Stimulated activated CD4-positive, alpha-beta T cell treated with anti-CD3 and anti-CD28 coated beads, Interleukin-15, amount 100 ng/mL, for 48 hours (primary cell): Measurements from ENCODE around the gene AP1M2.
A peak's percentile ranks its signal among the peaks of the same experiment; 100 is the strongest.
"Not testable (repeated sequence)": the region's sequence is repeated elsewhere in the genome, so short reads cannot be mapped to it uniquely, and the experiment has no call there.

Experiments used
- DNase-seq, 2 donors: peaks; one replicate each; pipeline ENCODE4 v3.0.0-alpha.2; 2020; ENCODE audit warnings: low read depth in 2 of 2

Gene AP1M2

DNA sequence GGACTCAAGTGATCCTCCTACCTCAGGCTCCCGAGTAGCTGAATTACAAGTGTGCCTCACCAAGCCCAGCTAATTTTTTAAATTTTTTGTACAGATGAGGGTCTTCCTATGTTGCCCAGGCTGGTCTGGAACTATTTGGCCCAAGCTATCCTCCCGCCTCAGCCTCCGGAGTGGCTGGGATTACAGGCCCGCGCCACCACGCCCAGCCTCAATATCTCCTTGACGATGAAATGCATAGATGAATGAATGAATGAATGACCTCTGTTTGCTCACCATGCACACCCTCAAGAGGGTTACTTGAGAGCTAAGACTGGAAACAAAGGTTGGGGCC is 14.9 kb upstream of the AP1M2 start:
- DNase-seq = no peak

DNA sequence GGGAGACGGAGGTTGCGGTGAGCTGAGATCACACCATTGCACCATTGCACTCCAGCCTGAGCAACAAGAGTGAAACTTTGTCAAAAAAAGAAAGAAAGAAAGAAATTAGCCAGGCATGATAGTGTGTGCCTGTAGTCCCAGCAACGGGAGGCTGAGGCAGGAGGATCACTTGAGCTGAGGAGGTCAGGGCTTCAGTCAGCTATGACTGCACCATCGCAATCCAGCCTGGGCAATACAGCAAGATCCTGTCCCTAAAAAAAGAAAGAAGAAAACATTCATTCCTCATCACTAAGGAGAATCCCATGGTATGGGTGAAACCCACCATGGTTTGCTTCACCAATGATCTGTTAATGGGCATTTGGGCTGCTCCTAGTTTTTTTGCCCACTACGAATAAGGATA is 13.0 kb upstream of the AP1M2 start:
- DNase-seq = no peak

DNA sequence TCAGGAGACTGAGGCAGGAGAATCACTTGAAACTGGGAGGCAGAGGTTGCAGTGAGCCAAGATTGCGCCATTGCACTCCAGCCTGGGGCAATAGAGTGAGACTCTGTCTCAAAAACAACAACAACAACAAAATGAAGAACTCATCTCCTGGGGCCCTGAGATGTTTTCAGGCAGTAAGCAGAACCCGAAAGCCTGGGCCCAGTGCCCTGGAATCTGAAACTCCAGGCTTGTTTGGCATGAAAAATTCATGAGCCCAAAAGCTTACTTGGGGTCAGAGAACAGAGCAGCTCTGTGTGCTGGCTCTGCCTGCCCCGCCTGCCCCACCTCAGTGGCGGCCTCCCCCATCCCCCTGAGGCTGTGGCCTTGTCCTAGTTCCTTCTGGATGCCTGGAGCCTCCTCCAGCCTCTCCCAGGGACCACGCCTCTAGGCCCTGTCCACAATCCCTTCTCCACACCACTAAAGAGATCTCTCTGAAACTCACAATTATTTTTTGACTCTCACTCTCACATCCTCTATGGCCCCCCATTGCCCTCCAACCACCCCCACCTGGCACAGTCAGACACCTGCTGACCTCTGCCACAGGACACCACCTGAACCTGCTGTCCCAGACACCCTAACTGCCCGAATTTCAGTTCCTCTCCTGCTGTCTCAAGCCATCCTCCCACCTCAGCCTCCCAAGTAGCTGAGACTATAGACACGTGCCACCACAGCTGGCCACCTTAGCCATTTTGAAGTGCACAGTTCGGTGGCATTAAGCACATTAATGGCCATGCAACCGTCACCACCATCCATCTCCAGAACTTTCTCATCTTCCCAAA is 6.9 kb upstream of the AP1M2 start:
- no peak for DNase-seq

DNA sequence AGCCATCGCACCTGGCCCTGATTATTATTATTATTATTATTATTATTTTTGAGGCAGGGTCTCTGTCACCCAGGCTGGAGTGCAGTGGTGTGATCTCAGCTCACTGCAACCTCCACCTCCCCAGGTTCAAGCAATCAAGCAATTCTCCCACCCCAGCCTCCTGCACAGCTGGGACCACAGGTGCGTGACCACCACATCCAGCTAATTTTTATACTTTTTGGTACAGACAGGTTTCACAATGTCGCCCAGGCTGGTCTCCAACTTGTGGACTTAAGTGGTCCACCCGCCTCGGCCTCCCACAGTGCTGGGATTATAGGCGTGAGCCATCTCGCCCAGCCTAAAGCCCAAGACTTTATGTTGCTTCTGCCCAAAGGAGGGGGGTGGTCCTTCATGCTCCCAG is 6.0 kb upstream of the AP1M2 start:
- DNase-seq = no peak

DNA sequence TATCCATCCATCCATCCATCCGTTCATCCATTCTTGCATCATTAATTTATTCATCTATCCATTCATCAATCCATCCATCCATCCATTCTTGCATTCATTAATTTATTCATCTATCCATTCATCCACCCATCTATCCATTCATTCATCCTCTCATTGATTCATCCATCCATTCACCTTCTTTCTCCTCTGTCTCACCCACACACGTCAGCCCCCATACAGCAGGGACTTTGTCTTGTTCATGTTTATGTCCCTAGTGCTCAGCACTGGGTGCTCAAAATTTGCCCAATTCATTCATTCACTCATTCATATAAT is 683 bp upstream of the AP1M2 start:
- DNase-seq = no peak

DNA sequence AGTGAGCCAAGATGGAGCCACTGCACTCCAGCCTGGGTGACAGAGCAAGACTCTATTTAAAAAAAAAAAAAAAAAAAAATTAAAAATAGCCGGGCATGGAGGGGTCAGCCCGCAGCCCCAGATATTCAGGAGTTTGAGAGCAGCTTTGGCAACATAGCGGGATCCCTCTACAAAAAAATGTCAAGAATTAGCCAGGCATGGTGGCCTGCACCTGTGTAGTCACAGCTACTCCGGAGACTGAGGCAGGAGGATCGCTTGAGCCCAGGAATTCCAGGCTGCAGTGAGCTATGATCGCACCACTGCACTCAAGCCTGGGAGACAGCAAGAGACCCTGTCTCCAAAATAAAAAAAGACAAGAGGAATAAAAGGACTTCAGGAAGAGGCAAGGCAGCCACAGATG is 716 bp downstream of the AP1M2 start:
- no peak for DNase-seq

DNA sequence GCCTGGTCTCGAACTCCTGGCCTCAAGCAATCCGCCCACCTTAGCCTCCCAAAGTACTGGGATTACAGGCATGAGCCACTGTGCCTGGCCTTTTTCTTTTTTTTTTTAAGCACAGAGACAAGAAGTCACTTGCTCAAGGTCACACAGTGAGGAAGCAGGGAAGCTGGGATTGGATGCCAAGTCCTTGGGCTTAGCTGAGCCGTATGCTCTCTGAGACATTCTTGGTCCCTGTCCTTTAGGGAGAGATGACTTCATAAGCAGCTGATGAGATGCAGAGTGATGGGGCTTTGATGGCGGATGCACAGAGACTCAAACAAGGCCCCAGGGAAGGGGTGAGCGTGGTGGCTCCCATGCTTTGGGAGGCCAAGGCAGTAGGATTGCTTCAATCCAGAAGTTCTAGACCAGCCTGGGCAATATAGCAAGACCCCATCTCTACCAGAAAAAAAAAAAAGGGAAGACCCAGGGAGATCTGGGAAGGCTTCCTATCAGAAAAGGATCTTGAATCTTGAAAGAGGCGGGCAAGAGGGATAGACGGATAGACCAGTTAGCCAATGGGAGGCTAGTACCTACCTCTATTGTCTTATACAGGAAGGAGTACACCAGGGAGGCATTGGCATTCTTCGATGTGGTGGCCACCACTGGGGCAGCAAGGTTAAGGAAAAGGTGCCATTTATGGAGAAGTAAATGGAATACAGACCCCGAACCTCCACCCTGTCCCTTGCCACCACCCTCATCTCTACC is 3.9 kb downstream of the AP1M2 start:
- no peak for DNase-seq

DNA sequence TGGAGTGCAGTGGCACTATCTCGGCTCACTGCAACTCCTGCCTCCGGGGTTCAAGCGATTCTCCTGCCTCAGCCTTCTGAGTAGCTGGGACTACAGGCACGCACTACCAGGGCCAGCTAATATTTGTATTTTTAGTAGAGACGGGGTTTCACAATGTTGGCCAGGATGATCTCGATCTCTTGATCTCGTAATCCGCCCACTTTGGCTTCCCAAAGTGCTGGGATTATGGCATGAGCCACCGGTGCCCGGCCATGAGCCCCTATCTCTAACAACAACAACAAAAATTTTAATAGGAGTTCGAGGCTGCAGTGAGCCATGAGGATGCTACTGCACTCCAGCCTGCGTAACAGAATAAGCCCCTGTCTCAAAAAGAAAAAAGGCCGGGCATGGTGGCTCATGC is 5.0 kb downstream of the AP1M2 start:
- no peak for DNase-seq

DNA sequence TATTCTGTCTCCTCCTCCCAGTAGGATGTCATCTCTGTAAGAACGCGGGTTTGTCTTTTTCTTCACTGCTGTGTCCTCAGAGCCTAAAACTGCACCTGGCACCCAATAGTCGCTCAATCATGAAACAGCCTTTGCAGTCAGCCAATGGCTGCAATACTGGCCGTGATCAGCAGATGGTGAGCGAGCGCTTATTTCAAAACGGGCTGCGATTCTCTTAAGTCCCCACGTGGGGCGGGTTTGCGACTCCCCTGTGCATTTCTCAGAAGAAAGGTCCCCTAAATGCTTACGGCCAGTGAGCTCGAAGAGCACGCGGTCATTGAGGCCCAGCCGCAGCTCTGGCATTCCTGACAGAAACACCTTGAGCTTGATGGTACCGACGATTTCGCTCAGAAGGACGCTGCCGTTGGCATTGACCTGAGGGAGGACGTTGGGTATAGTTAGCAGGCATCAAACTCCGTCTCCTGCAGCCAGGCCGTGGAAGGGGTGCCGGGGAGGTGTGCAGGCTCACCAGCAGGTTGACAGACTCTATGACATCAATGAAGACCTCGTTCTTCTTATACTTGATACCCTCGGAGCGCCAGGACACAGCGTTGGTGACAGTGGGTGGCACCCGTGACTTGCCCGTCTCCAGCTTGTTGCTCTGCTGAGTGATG is 6.0 kb downstream of the AP1M2 start:
- DNase-seq = peak; percentile 82 to 88

DNA sequence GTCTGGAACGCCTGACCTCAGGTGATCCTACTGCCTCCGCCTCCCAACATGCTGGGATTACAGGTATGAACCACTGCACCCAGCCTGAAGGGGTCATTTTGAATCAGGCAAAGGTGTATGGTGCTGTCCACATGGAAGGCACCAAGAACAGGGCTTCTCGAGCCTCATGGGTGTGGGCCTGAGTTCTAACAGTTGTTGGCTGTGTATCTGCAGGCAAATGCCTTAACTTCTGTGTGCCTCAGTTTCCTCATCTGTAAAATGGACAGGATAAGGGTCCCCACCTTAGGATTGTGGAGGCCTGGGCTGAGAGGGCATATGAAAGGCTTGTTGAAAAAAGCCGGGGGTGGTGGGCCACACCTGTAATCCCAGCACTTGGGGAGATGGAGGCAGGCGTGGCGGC is 9.2 kb downstream of the AP1M2 start:
- DNase-seq = no peak

DNA sequence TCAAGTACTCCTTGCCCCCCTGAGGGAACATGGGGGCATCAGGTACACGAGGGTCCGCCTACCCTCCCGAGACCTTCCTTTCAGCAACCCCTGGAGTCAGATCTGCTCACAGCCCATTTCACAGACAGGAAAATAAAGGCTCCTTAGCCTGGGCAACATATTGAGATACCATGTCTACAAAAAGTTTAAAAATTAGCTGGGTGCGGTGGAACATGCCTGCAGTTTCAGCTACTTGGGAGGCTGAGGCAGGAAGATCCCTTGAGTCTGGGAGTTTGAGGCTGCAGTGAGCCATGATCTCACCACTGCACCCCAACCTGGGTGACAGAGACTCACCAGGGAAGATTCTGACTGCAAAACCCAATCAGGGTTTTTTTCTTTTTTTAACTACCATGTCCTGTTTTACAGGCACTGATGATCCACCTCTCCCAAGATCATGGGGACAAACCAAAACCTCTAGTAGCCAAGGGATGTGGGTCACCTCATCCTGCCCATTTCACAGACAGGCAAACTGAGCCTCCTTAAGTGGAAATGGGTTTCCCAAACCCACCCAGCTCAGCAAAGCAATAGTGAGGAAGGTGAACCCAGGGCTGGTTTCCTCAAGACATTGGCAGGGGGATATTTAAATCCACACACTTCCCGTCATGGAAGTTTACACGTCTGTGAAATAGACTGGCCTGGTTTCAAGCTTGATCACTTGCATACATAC is 11.9 kb downstream of the AP1M2 start:
- no peak for DNase-seq

DNA sequence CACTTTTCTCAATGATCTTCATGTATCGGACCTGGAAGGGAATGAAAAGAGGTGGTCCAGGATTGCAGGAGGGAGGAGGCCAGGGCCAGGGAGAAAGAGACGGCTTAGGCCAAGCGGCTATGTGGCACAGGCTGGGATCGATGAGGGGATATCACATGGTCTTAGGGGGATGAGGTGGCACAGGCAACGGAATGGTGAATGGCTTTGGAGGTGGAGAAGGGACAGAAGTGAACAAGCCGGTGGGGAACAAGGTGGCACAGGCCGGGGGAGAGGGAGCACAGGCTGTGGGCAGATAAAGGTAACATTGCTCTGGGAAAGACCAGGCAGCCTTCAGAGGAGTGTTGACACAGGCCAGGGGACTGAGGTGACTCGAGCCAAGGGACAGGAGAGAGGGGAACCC is 12.7 kb downstream of the AP1M2 start:
- DNase-seq = no peak

DNA sequence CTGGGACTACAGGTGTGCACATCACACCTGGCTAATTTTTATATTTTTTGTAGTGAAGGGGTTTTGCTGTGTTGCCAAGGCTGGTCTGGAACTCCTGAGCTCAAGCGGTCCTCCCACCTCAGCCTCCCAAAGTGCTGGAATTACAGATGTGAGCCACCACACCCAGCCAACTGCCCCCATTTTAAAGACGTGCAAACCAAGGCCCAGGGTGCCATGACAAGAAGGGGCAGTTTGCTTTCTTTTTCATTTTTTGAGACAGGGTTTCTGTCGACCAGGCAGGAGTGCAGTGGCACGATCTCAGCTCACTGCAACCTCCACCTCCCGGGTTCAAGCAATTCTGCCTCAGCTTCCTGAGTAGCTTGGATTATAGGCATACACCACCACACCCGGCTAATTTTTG is 13.3 kb downstream of the AP1M2 start:
- DNase-seq = not testable (repeated sequence)

DNA sequence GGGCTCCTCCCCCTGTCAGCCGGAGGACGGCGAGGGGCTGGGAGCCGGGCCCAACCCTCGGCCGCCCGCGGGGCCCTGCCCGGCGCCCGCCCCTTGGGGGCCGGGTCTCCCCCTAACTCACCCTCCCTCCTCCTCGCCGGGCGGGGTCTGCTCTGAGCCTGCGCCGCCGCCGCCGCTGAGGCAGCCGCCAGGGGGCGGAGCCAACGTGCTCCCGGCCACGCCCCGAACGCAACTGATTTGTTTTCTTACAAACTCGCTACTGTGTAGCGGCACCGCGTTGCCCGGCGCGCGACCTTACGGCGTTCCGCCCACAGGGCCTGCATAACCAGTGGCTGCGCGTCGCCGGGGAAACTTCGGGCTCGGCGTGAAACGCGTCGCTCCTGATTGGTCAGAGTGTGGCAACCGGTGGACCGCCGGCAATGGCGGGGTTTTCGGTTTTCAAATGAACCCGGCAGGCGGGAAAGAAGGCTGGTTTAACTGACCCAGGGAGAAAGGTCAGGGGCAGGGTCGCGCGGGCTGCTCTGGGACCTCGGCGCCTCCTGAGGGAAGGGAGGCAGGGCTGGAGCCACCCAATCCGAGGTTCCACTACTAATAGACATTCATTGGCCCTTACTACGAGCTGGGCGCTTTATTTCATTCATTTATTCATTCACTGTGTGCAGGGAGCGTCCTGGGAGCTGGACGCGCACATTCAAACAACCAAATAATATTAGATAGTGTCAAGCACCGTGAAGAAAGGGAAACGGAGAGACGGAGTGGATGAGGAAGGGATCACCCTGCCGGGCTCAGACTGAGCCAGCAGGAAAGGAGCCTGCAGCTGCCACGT is 18.1 kb downstream of the AP1M2 start, which contains the start of gene CDKN2D:
CDKN2D (minus strand) TSS at position 154 of the 826 bp plus-strand sequence. CDS start 326 bp downstream, outside the sequence.
- DNase-seq = peak; percentile 99 to 100

DNA sequence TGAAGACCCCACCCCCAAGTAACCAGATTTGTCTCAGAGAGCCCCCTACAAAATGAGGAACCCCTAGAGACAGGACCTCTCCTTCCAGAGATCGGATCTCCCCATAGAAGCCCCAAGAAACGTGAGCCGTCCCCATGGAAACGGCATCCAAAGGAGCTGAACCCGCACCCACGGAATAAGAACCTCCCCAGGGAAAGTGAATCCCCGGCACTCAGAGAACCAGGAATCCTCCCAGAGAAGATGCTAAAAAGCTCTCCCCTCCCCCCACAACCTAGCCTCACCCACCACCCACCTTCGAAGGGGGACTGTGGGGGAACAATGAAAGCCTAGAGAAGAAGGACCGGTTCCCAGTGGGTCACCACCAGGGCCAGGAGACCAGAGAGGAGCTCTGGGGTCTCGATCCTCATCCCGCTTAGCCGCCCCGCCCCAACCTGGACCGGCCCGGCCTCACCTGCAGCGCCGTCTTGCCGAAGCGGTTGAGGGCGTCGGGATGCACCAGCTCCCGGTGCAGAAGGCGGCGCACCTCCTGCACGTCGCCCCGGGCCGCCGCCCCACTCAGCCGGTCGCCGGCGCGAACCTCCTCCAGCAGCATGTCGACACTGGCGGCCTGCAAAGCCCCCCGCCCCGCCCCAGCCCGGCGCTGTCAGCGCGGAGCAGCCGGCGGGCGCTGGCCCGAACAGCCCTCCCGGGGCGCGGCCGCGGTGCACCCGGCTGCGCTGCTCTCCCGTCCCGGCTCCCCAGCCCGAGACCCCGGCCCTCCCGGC is 18.9 kb downstream of the AP1M2 start:
- DNase-seq = peak; percentile 51 to 62

DNA sequence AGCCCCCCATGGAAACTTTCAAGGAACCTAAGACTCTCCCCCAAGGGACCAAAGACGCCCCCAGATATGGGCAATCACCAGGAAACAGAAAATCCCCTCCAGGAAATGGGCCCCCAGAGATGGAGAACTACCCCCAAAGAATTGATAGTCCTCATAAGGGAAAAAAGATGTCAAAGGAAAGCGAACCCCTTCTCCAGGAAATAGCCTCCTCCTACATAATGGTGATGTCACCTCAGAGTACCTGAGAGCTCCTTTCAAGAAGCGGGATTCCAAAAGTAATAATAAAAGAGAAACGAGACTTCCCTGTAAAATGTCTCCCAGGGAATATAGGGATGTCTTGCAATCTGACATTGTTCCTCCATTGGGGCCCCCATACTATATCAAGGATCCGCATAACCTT is 19.5 kb downstream of the AP1M2 start:
- DNase-seq = no peak

DNA sequence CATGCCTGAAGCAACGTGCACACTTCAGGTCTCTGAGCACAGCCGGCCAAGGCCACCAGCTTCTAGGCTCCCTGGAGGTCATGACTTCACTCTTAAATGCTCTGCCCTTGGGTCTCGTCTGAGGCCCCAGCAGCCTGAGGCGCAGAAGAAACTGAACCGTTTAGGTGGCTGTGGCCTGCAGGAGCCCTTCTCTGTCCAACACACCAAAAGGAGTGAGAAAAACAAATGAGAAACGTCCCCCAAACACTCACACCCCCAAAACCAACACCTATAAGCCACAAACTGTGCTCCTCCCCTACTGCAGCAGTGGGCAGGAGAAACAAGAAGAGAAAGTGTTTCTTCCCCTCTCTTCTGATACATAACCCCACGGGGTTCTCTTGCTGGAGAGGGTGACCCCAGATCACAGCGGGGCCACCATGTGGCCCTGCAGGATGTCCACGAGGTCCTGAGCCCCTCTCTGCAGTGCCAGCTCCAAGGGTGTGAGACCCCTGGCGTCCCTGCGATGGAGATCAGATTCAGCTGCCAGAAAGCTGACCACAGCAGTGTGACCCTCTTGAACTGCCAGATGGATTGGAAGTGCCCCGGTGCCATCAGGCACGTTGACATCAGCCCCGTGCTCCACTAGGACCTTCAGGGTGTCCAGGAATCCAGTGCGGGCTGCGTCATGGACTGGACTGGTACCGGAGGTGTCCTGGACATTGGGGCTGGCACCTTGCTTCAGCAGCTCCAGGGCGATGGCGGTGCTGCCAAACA is 20.3 kb downstream of the AP1M2 start:
- peak; percentile 42 to 43 for DNase-seq

DNA sequence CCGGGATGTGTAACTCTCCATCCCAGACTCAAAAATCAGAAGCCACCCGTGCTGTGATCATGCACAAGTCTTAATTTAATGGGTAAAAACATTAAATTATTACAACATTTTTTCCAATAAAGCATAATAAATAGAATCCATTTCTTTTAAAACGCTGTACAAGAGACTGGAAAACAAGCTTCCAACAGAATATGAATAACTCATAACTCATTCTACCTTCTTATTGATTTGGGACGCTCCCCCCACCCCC is 20.8 kb downstream of the AP1M2 start:
- DNase-seq = no peak

DNA sequence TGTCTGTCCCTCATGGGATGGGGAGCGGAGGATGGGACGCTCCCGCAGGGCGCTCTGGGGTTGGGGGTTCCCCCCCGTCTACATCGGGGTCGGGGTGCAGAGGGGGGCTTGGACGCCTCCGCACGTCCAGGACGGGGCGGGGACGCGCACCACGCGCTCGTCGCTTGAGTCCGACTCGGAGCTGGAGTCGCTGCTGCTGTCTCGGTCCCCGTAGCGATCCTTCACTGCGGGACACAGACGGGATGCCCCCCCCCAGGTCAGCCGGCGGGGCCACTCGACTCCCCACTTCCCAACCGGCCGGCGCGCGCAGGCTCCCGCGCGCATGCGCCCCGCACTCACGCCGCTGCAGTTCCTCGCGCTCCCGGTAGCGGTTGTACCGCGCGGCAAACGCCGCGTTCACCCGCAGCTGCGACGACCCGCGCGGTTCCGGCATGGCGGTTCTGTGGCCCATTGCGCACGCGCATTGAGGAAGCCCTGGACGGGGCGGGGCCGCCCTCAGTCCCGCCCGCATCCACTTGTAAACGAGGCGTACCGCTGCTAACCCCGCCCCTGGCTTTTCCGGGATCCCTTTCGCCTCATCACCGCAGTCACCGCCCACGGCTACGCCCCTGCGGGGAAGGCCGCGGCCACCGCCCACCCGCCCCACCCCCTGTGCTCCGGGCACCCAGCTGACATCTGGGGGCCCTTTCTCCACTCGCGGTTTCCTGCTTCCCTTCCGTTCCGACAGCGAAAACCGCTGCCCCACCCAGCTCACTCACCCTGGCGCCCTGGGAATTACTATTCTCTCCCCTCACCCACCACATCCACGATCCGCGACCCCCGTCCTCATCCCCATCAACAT is 21.3 kb downstream of the AP1M2 start, which contains the start of gene KRI1:
KRI1 (minus strand) TSS at position 444 of the 841 bp plus-strand sequence; CDS start at position 433, 11 bp downstream.
- DNase-seq = peak; percentile 97 to 99
